Mesenchymal stem cell (in vitro differentiated cells and primary cell): Measurements from ENCODE around the gene RGS10.

Source experiments
- DNase-seq: peaks from one replicate; pipeline ENCODE4 v3.0.0-alpha.2; 2013
- H2AFZ ChIP-seq: one replicate; pipeline ENCODE4 v1.6.1; 2013; ENCODE audit warnings: low read depth, mild to moderate bottlenecking, control low read depth, inconsistent platforms, low read length, moderate library complexity
- H2AK5ac ChIP-seq: 2 replicates; pipeline ENCODE4 v1.6.1; 2013; ENCODE audit warnings: low read length, moderate library complexity, mild to moderate bottlenecking, inconsistent platforms; ENCODE audit not compliant: severe bottlenecking
- H2BK120ac ChIP-seq: one replicate; pipeline ENCODE4 v1.6.1; 2013; ENCODE audit warnings: low read depth, mild to moderate bottlenecking, inconsistent platforms, low read length, moderate library complexity
- H2BK12ac ChIP-seq, 2 experiments: one replicate each; pipeline ENCODE4 v1.6.1; 2013; ENCODE audit warnings: inconsistent platforms in 2 of 2, low read length in 2 of 2, mild to moderate bottlenecking in 2 of 2, moderate library complexity in 2 of 2, control low read depth in 1 of 2
- H2BK15ac ChIP-seq: one replicate; pipeline ENCODE4 v1.6.1; 2013; ENCODE audit warnings: mild to moderate bottlenecking, low read depth, inconsistent platforms; ENCODE audit not compliant: poor library complexity, severe bottlenecking
- H2BK5ac ChIP-seq: 2 replicates; pipeline ENCODE4 v1.6.1; 2013; ENCODE audit warnings: low read depth, mild to moderate bottlenecking, low read length, control low read depth, inconsistent platforms; ENCODE audit not compliant: poor library complexity, severe bottlenecking
- H3K14ac ChIP-seq, 2 experiments: one replicate each; pipeline ENCODE4 v1.6.1; 2013; ENCODE audit warnings: inconsistent platforms in 2 of 2, low read length in 2 of 2, control low read depth in 1 of 2, mild to moderate bottlenecking in 1 of 2, moderate library complexity in 1 of 2
- H3K18ac ChIP-seq, 2 experiments: one replicate each; pipeline ENCODE4 v1.6.1; 2013; ENCODE audit warnings: inconsistent platforms in 2 of 2, low read length in 2 of 2, control low read depth in 1 of 2, low read depth in 1 of 2, mild to moderate bottlenecking in 1 of 2
- H3K23ac ChIP-seq, 2 experiments: one replicate each; pipeline ENCODE4 v1.6.1; 2013; ENCODE audit warnings: inconsistent platforms in 2 of 2, low read length in 2 of 2, mild to moderate bottlenecking in 2 of 2, moderate library complexity in 2 of 2, control low read depth in 1 of 2
- H3K27ac ChIP-seq: 2 replicates; pipeline ENCODE4 v1.5.1; 2013; ENCODE audit warnings: mild to moderate bottlenecking, moderate library complexity, low read length, control low read depth, inconsistent platforms; ENCODE audit not compliant: poor library complexity, severe bottlenecking
- H3K27me3 ChIP-seq, 2 experiments: 2 replicates each; pipeline versions ENCODE4 v1.6.1 to v1.7.0; 2013; ENCODE audit warnings: low read length in 2 of 2, mild to moderate bottlenecking in 2 of 2, moderate library complexity in 2 of 2, control low read depth in 1 of 2, inconsistent platforms in 1 of 2; ENCODE audit not compliant: control insufficient read depth in 1 of 2, insufficient read depth in 1 of 2
- H3K36me3 ChIP-seq, 2 experiments: 2 replicates each; pipeline versions ENCODE4 v1.6.1 to v1.7.0; 2013; ENCODE audit warnings: low read length in 2 of 2, control low read depth in 1 of 2, inconsistent platforms in 1 of 2, low read depth in 1 of 2, mild to moderate bottlenecking in 1 of 2; ENCODE audit not compliant: insufficient read depth in 2 of 2, control insufficient read depth in 1 of 2
- H3K4ac ChIP-seq, 2 experiments: one replicate each; pipeline ENCODE4 v1.6.1; 2013; ENCODE audit warnings: inconsistent platforms in 2 of 2, low read length in 2 of 2, mild to moderate bottlenecking in 2 of 2, moderate library complexity in 2 of 2, control low read depth in 1 of 2, low read depth in 1 of 2
- H3K4me1 ChIP-seq: 2 replicates; pipeline ENCODE4 v1.6.1; 2013; ENCODE audit warnings: low read depth, low read length, control low read depth; ENCODE audit not compliant: control insufficient read depth, insufficient read depth
- H3K4me2 ChIP-seq: 2 replicates; pipeline ENCODE4 v1.6.1; 2013; ENCODE audit warnings: low read length, mild to moderate bottlenecking, inconsistent platforms; ENCODE audit not compliant: poor library complexity, severe bottlenecking
- H3K4me3 ChIP-seq, 2 experiments: 2 replicates each; pipeline versions ENCODE4 v1.5.1 to v1.7.0; 2013; ENCODE audit warnings: low read length in 2 of 2, mild to moderate bottlenecking in 2 of 2, control low read depth in 1 of 2, low read depth in 1 of 2; ENCODE audit not compliant: insufficient read depth in 1 of 2
- H3K79me1 ChIP-seq: replicated peaks from 2 replicates; pipeline ENCODE4 v1.6.1; 2013; ENCODE audit warnings: mild to moderate bottlenecking, control low read depth, low read length, inconsistent platforms; ENCODE audit not compliant: poor library complexity, severe bottlenecking
- H3K9ac ChIP-seq: 2 replicates; pipeline ENCODE4 v1.7.0; 2013; ENCODE audit warnings: mild to moderate bottlenecking, low read length, moderate library complexity
- H3K9me3 ChIP-seq: 2 replicates; pipeline ENCODE4 v1.7.0; 2013; ENCODE audit warnings: mild to moderate bottlenecking, low read length; ENCODE audit not compliant: control insufficient read depth
- H4K8ac ChIP-seq: one replicate; pipeline ENCODE4 v1.6.1; 2013; ENCODE audit warnings: inconsistent platforms, mild to moderate bottlenecking, low read length, moderate library complexity
- H4K91ac ChIP-seq: one replicate; pipeline ENCODE4 v1.6.1; 2013; ENCODE audit warnings: mild to moderate bottlenecking, low read length, inconsistent platforms
- WGBS: methylation state at CpG from one replicate; pipeline ENCODE4 v1.1.7; 2013; ENCODE audit warnings: mixed read lengths; 5-methylcytosine and 5-hydroxymethylcytosine counted together

RGS10 gene

GRCh38 chr10:119461923-119462322 lies 80.6 kb downstream of the RGS10 start:
- H2BK5ac ChIP-seq, result no peak overlapping the region
- no peak overlapping the region for H4K8ac ChIP-seq
- no peak overlapping the region for H3K14ac ChIP-seq
- WGBS, result 100% methylated on average over 2 of the region's 2 CpGs
- DNase-seq, result no peak
- no peaks in the 10 kb centered on the region for H3K79me1 ChIP-seq
- H3K9ac ChIP-seq, result no peak overlapping the region
- no peak overlapping the region for H2BK15ac ChIP-seq
- no peak overlapping the region for H3K4me2 ChIP-seq
- no peak overlapping the region for H2BK12ac ChIP-seq
- no peak overlapping the region for H3K4ac ChIP-seq
- no peak overlapping the region for H3K27ac ChIP-seq
- H3K4me1 ChIP-seq, result peaks cover 7% of the 10 kb centered on the region
- H3K9me3 ChIP-seq, result peaks cover 11% of the 10 kb centered on the region
- no peak overlapping the region for H4K91ac ChIP-seq
- no peak overlapping the region for H2AFZ ChIP-seq
- peaks cover 3% of the 10 kb centered on the region in 2 experiments for H3K36me3 ChIP-seq
- H3K27me3 ChIP-seq, result peaks cover 13 to 40% of the 10 kb centered on the region in 2 experiments
- H3K4me3 ChIP-seq, result no peak overlapping the region
- H3K18ac ChIP-seq, result no peak overlapping the region
- no peak overlapping the region for H2BK120ac ChIP-seq
- H2AK5ac ChIP-seq, result no peak overlapping the region
- no peak overlapping the region for H3K23ac ChIP-seq

- no peak overlapping the region for H3K4me3 ChIP-seq
- no peak overlapping the region for H2AFZ ChIP-seq
- no peak overlapping the region for H2BK5ac ChIP-seq
- H3K4ac ChIP-seq, result no peak overlapping the region
- DNase-seq, result no peak
- no peak overlapping the region for H3K18ac ChIP-seq
- H4K8ac ChIP-seq, result no peak overlapping the region
- no peak overlapping the region for H3K4me2 ChIP-seq
- 100% methylated on average over 1 of the region's 3 CpGs for WGBS
- H2BK15ac ChIP-seq, result no peak overlapping the region
- H3K23ac ChIP-seq, result no peak overlapping the region
- H3K79me1 ChIP-seq, result no peaks in the 10 kb centered on the region
- H2BK120ac ChIP-seq, result no peak overlapping the region
- no peak overlapping the region for H3K27ac ChIP-seq
- H3K9me3 ChIP-seq, result peaks cover 11% of the 10 kb centered on the region
- H3K4me1 ChIP-seq, result peaks cover 10% of the 10 kb centered on the region
- H3K14ac ChIP-seq, result no peak overlapping the region
- peaks cover 3 to 6% of the 10 kb centered on the region in 2 experiments for H3K36me3 ChIP-seq
- H3K27me3 ChIP-seq, result peaks cover 13 to 34% of the 10 kb centered on the region in 2 experiments
- H2BK12ac ChIP-seq, result no peak overlapping the region
- no peak overlapping the region for H4K91ac ChIP-seq
- no peak overlapping the region for H3K9ac ChIP-seq
- no peak overlapping the region for H2AK5ac ChIP-seq
These were observed 81.1 kb downstream of the RGS10 start for GRCh38 chr10:119461380-119461779.

GRCh38 chr10:119460369-119461195 lies 81.9 kb downstream of the RGS10 start:
- Histone ChIP-seq H3K36me3 (peaks cover 3 to 13% of the 10 kb centered on the region in 2 experiments), H4K91ac (no peak overlapping the region), H3K79me1 (no peaks in the 10 kb centered on the region), H3K4ac (no peak overlapping the region), H2BK12ac (no peak overlapping the region), H3K9ac (no peak overlapping the region), H3K4me2 (no peak overlapping the region), H2AFZ (no peak overlapping the region), H2BK5ac (no peak overlapping the region), H3K27me3 (peaks cover 5 to 27% of the 10 kb centered on the region in 2 experiments), H3K4me1 (peaks cover 11% of the 10 kb centered on the region), H3K23ac (no peak overlapping the region), H2BK120ac (no peak overlapping the region), H3K14ac (no peak overlapping the region), H3K18ac (no peak overlapping the region), H3K27ac (no peak overlapping the region), H2AK5ac (no peak overlapping the region), H4K8ac (peak overlapping the region; percentile 59), H2BK15ac (no peak overlapping the region), H3K4me3 (no peak overlapping the region), H3K9me3 (peaks cover 11% of the 10 kb centered on the region)
- no peak for DNase-seq
- 93% methylated on average over 11 of the region's 11 CpGs for WGBS

- no peak overlapping the region for H3K23ac ChIP-seq
- no peak overlapping the region for H3K18ac ChIP-seq
- H3K4me2 ChIP-seq, result no peak overlapping the region
- H2BK12ac ChIP-seq, result no peak overlapping the region
- 92% methylated on average over 15 of the region's 17 CpGs for WGBS
- no peak overlapping the region for H2BK120ac ChIP-seq
- H3K27me3 ChIP-seq, result peaks cover 3 to 20% of the 10 kb centered on the region in 2 experiments
- H3K9ac ChIP-seq, result no peak overlapping the region
- H3K27ac ChIP-seq, result no peak overlapping the region
- no peak overlapping the region for H2AFZ ChIP-seq
- peaks cover 11% of the 10 kb centered on the region for H3K4me1 ChIP-seq
- H3K4ac ChIP-seq, result no peak overlapping the region
- DNase-seq, result no peak
- no peaks in the 10 kb centered on the region for H3K79me1 ChIP-seq
- H2BK5ac ChIP-seq, result no peak overlapping the region
- peaks cover 11% of the 10 kb centered on the region for H3K9me3 ChIP-seq
- H3K36me3 ChIP-seq, result peaks cover 3 to 13% of the 10 kb centered on the region in 2 experiments
- no peak overlapping the region for H4K8ac ChIP-seq
- H3K14ac ChIP-seq, result no peak overlapping the region
- no peak overlapping the region for H4K91ac ChIP-seq
- no peak overlapping the region for H2AK5ac ChIP-seq
- no peak overlapping the region for H2BK15ac ChIP-seq
- no peak overlapping the region for H3K4me3 ChIP-seq
These were observed 82.7 kb downstream of the RGS10 start for GRCh38 chr10:119459681-119460340.
